Glutamatergic neuron (in vitro differentiated cells): Measurements from ENCODE around the gene ETFRF1. TPM values are rescaled to one million over a fixed set of nuclear protein-coding genes. Genes with fewer than 3 reads are reported as not detected.

ENCODE experiments used
- DNase-seq: peaks from one replicate; pipeline ENCODE4 v3.0.0; 2022
- H3K27ac Mint-ChIP-seq: one replicate; pipeline ENCODE4 v1.8.0; 2020; ENCODE audit warnings: mild to moderate bottlenecking, mixed read lengths, inconsistent platforms; ENCODE audit not compliant: unreplicated experiment
- H3K27me3 Mint-ChIP-seq: one replicate; pipeline ENCODE4 v1.8.0; 2020; ENCODE audit warnings: mild to moderate bottlenecking, moderate library complexity, mixed read lengths, inconsistent platforms; ENCODE audit not compliant: unreplicated experiment
- H3K36me3 Mint-ChIP-seq: one replicate; pipeline ENCODE4 v1.8.0; 2020; ENCODE audit warnings: mild to moderate bottlenecking, mixed read lengths, inconsistent platforms; ENCODE audit not compliant: unreplicated experiment
- H3K4me1 Mint-ChIP-seq: one replicate; pipeline ENCODE4 v1.8.0; 2020; ENCODE audit warnings: mild to moderate bottlenecking, low read depth, mixed read lengths, inconsistent platforms; ENCODE audit not compliant: unreplicated experiment
- H3K4me3 Mint-ChIP-seq: one replicate; pipeline ENCODE4 v1.8.0; 2020; ENCODE audit warnings: mild to moderate bottlenecking, mixed read lengths, inconsistent platforms; ENCODE audit not compliant: unreplicated experiment
- H3K9me3 Mint-ChIP-seq: one replicate; pipeline ENCODE4 v1.8.0; 2020; ENCODE audit warnings: mild to moderate bottlenecking, moderate library complexity, mixed read lengths, inconsistent platforms; ENCODE audit not compliant: unreplicated experiment
- long read RNA-seq: library from polyadenylated mRNA; unstranded; transcript quantifications from one replicate; pipeline ENCODE4 v2.0.0, GENCODE V29; 2020; ENCODE audit not compliant: unreplicated experiment
- total RNA-seq: library from RNA; stranded (reverse); fragmentation: NEBNext Ultra II Directional; extraction: Animal tissue kit (Norgen Biotek cat#: 25700); gene quantifications from one replicate; pipeline ENCODE4 v1.2.1, GENCODE V29; 2021; ENCODE audit not compliant: unreplicated experiment
- TF ChIP-seq, protein P1 (sequence below): fragments of 200-600 bp; sonication (generic); IDR thresholded peaks from one replicate; pipeline ENCODE4 v1.5.0; 2021; ENCODE audit not compliant: partially characterized antibody, unreplicated experiment

Gene ETFRF1, protein sequence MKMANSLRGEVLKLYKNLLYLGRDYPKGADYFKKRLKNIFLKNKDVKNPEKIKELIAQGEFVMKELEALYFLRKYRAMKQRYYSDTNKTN
- 14.9 TPM for total RNA-seq
- long read RNA-seq, transcript ETFRF1-201 (3 exons, 1,134 nt), result major isoform, 5 of 10 reads
- long read RNA-seq, partial matches to known transcripts, result 1 of 10 reads
- long read RNA-seq, other reads (novel, unspliced or antisense), result 3 of 10 reads

- H3K4me3 Mint-ChIP-seq, result peak within 1 kb of the TSS; percentile 96
- peaks cover 1% of the 10 kb centered on the region for H3K9me3 Mint-ChIP-seq
- peak within 1 kb of the TSS; percentile 97 for H3K27ac Mint-ChIP-seq
- DNase-seq, result peak; percentile 99
- peaks cover 6% of the 10 kb centered on the region for H3K27me3 Mint-ChIP-seq
- H3K36me3 Mint-ChIP-seq, result no peaks in the 10 kb centered on the region
- H3K4me1 Mint-ChIP-seq, result peaks cover 3% of the 10 kb centered on the region
- TF ChIP-seq, protein P1, sequence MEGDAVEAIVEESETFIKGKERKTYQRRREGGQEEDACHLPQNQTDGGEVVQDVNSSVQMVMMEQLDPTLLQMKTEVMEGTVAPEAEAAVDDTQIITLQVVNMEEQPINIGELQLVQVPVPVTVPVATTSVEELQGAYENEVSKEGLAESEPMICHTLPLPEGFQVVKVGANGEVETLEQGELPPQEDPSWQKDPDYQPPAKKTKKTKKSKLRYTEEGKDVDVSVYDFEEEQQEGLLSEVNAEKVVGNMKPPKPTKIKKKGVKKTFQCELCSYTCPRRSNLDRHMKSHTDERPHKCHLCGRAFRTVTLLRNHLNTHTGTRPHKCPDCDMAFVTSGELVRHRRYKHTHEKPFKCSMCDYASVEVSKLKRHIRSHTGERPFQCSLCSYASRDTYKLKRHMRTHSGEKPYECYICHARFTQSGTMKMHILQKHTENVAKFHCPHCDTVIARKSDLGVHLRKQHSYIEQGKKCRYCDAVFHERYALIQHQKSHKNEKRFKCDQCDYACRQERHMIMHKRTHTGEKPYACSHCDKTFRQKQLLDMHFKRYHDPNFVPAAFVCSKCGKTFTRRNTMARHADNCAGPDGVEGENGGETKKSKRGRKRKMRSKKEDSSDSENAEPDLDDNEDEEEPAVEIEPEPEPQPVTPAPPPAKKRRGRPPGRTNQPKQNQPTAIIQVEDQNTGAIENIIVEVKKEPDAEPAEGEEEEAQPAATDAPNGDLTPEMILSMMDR, result no peak
Measured at GRCh38 chr12:25195056-25195971, at the start of gene ETFRF1, which contains the start of gene DNAI7. Gene ETFRF1, plus strand, starts transcription at chr12:25195237. Its CDS starts 8,720 bp downstream, at chr12:25203957. Gene DNAI7, minus strand, starts transcription at chr12:25195160. Its CDS starts 82 bp downstream, at chr12:25195078.

DNA sequence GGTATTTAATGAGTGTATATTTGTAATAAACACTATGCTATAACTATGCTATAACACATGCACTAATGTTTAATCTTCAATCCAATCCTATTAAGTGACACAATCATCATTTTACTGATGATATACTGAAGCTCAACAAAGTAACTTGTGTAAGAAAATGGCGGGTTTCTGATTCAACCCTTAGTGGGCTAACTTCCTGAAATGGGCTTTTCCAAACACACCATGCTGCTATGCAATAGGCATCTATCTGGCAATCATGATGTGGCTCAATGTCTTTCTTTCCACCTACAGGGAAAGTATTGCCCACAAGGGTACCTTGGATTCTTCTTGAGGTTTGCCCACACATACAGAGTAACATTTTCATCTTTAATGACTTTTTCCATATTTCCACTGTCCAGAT, 48.4 kb upstream of the ETFRF1 start:
- no peaks in the 10 kb centered on the region for H3K27me3 Mint-ChIP-seq
- H3K9me3 Mint-ChIP-seq, result no peaks in the 10 kb centered on the region
- H3K27ac Mint-ChIP-seq, result no peak overlapping the region
- TF ChIP-seq, protein P1, result no peak
- no peak overlapping the region for H3K4me3 Mint-ChIP-seq
- no peaks in the 10 kb centered on the region for H3K4me1 Mint-ChIP-seq
- H3K36me3 Mint-ChIP-seq, result no peaks in the 10 kb centered on the region
- no peak for DNase-seq

GRCh38 chr12:25151476-25151875, 43.6 kb upstream of the ETFRF1 start:
- TF ChIP-seq, protein P1, result no peak
- Mint-ChIP-seq H3K4me3 (no peak overlapping the region), H3K9me3 (peaks cover 2% of the 10 kb centered on the region), H3K27me3 (no peaks in the 10 kb centered on the region), H3K36me3 (no peaks in the 10 kb centered on the region), H3K27ac (no peak overlapping the region), H3K4me1 (no peaks in the 10 kb centered on the region)
- no peak for DNase-seq

GRCh38 chr12:25152055-25152454, 43.0 kb upstream of the ETFRF1 start:
- Mint-ChIP-seq H3K4me3 (no peak overlapping the region), H3K27ac (no peak overlapping the region), H3K9me3 (peaks cover 2% of the 10 kb centered on the region), H3K36me3 (no peaks in the 10 kb centered on the region), H3K4me1 (no peaks in the 10 kb centered on the region), H3K27me3 (no peaks in the 10 kb centered on the region)
- TF ChIP-seq, protein P1, result no peak
- DNase-seq, result no peak
